ENCODE measurements around the gene CDH11.
A peak's percentile ranks its signal among the peaks of the same experiment; 100 is the strongest.

Gene CDH11

GRCh38 chr16:65071433-65072311, 50.2 kb downstream of the CDH11 start:
- H3K27ac ChIP-seq = no peak overlapping the region
- no peak for DNase-seq (ENCODE audit: low read depth, low spot score)

GRCh38 chr16:65070831-65071432, 50.9 kb downstream of the CDH11 start:
- peak; percentile 6 for DNase-seq (ENCODE audit: low read depth, low spot score)
- H3K27ac ChIP-seq = no peak overlapping the region

- no peak overlapping the region for H3K27ac ChIP-seq
- DNase-seq (ENCODE audit: low read depth, low spot score) = no peak
Observed at GRCh38 chr16:65069766-65070165, 52.1 kb downstream of the CDH11 start.

- no peak for DNase-seq (ENCODE audit: low read depth, low spot score)
Observed at GRCh38 chr16:65069065-65069464, 52.8 kb downstream of the CDH11 start.

GRCh38 chr16:65068151-65068740, 53.6 kb downstream of the CDH11 start:
- DNase-seq (ENCODE audit: low read depth, low spot score) = no peak
- H3K27ac ChIP-seq = no peak overlapping the region

More at GRCh38 chr16:65069065-65069464, 52.8 kb downstream of the CDH11 start:
- no peak overlapping the region for H3K27ac ChIP-seq

- H3K27ac ChIP-seq = no peak overlapping the region
- DNase-seq (ENCODE audit: low read depth, low spot score) = no peak
Observed at GRCh38 chr16:65066651-65067050, 55.2 kb downstream of the CDH11 start.

- DNase-seq (ENCODE audit: low read depth, low spot score) = no peak
- no peak overlapping the region for H3K27ac ChIP-seq
Observed at GRCh38 chr16:65065031-65065430, 56.8 kb downstream of the CDH11 start.

- DNase-seq (ENCODE audit: low read depth, low spot score) = peak; percentile 12
- H3K27ac ChIP-seq = no peak overlapping the region
Observed at GRCh38 chr16:65064131-65064530, 57.7 kb downstream of the CDH11 start.

GRCh38 chr16:65062736-65063583, 58.9 kb downstream of the CDH11 start:
- no peak overlapping the region for H3K27ac ChIP-seq
- DNase-seq (ENCODE audit: low read depth, low spot score) = no peak

- DNase-seq (ENCODE audit: low read depth, low spot score) = no peak
- no peak overlapping the region for H3K27ac ChIP-seq
Observed at GRCh38 chr16:65061935-65062518, 59.8 kb downstream of the CDH11 start.

- no peak overlapping the region for H3K27ac ChIP-seq
- DNase-seq (ENCODE audit: low read depth, low spot score) = no peak
Observed at GRCh38 chr16:65061263-65061662, 60.6 kb downstream of the CDH11 start.

GRCh38 chr16:65059406-65059980, 62.4 kb downstream of the CDH11 start:
- H3K27ac ChIP-seq = no peak overlapping the region
- no peak for DNase-seq (ENCODE audit: low read depth, low spot score)

- H3K27ac ChIP-seq = no peak overlapping the region
- no peak for DNase-seq (ENCODE audit: low read depth, low spot score)
Observed at GRCh38 chr16:65057184-65057583, 64.7 kb downstream of the CDH11 start.

GRCh38 chr16:65054457-65054856, 67.4 kb downstream of the CDH11 start:
- no peak for DNase-seq (ENCODE audit: low read depth, low spot score)
- no peak overlapping the region for H3K27ac ChIP-seq

- no peak for DNase-seq (ENCODE audit: low read depth, low spot score)
- no peak overlapping the region for H3K27ac ChIP-seq
Observed at GRCh38 chr16:65049679-65050078, 72.2 kb downstream of the CDH11 start.

GRCh38 chr16:65045961-65046360, 75.9 kb downstream of the CDH11 start:
- no peak overlapping the region for H3K27ac ChIP-seq

GRCh38 chr16:65044873-65045272, 77.0 kb downstream of the CDH11 start:
- H3K27ac ChIP-seq = no peak overlapping the region
- no peak for DNase-seq (ENCODE audit: low read depth, low spot score)

More at GRCh38 chr16:65045961-65046360, 75.9 kb downstream of the CDH11 start:
- no peak for DNase-seq (ENCODE audit: low read depth, low spot score)

- DNase-seq (ENCODE audit: low read depth, low spot score) = no peak
- no peak overlapping the region for H3K27ac ChIP-seq
Observed at GRCh38 chr16:65044026-65044425, 77.8 kb downstream of the CDH11 start.

GRCh38 chr16:65042438-65043365, 79.2 kb downstream of the CDH11 start:
- DNase-seq (ENCODE audit: low read depth, low spot score) = no peak
- H3K27ac ChIP-seq = no peak overlapping the region

Data from epithelial cell of prostate (primary cell).